Lung (tissue), 12 donors: ENCODE data around the gene CST8. TPM values are rescaled to one million over a fixed set of nuclear protein-coding genes. Genes with fewer than 3 reads are reported as not detected.

ENCODE experiments used
- ATAC-seq: fragments of 200-7000 bp; cut with Tn5 transposase; one replicate; pipeline ENCODE4 v1.9.1; 2020; ENCODE audit warnings: moderate number of reproducible peaks; ENCODE audit not compliant: insufficient read depth, low FRiP score
- DNase-seq, 3 donors: peaks; one replicate each; pipeline ENCODE4 v3.0.0-alpha.2; 2013 to 2017
- H3K27ac ChIP-seq, 2 donors: one replicate each; pipeline ENCODE4 v1.5.1; 2013; ENCODE audit warnings: mild to moderate bottlenecking in 2 of 2, moderate library complexity in 2 of 2, control low read depth in 1 of 2, inconsistent platforms in 1 of 2, low read depth in 1 of 2, low read length in 1 of 2
- H3K27me3 ChIP-seq, 3 donors: one replicate each; pipeline ENCODE4 v1.5.1; 2013; ENCODE audit warnings: low read length in 2 of 3; ENCODE audit not compliant: control insufficient read depth in 3 of 3, insufficient read depth in 3 of 3
- H3K36me3 ChIP-seq, 4 donors: one replicate each; pipeline ENCODE4 v1.5.1; 2013; ENCODE audit warnings: low read length in 4 of 4, mild to moderate bottlenecking in 1 of 4, moderate library complexity in 1 of 4; ENCODE audit not compliant: control insufficient read depth in 4 of 4, insufficient read depth in 4 of 4
- H3K4me1 ChIP-seq, 5 donors: one replicate each; pipeline ENCODE4 v1.5.1; 2013; ENCODE audit warnings: low read length in 5 of 5, mild to moderate bottlenecking in 2 of 5, moderate library complexity in 1 of 5; ENCODE audit not compliant: control insufficient read depth in 5 of 5, insufficient read depth in 5 of 5
- H3K4me3 ChIP-seq: one replicate; pipeline ENCODE4 v1.5.1; 2013; ENCODE audit warnings: mild to moderate bottlenecking, control low read depth, moderate library complexity
- H3K9ac ChIP-seq, 2 donors: one replicate each; pipeline ENCODE4 v1.5.1; 2013; ENCODE audit warnings: low read length in 2 of 2, control low read depth in 1 of 2; ENCODE audit not compliant: insufficient read depth in 1 of 2
- H3K9me3 ChIP-seq, 4 donors: one replicate each; pipeline ENCODE4 v1.5.1; 2013; ENCODE audit warnings: low read length in 3 of 4, mild to moderate bottlenecking in 1 of 4, moderate library complexity in 1 of 4; ENCODE audit not compliant: control insufficient read depth in 4 of 4, insufficient read depth in 3 of 4
- CTCF ChIP-seq: IDR thresholded peaks from 2 replicates; pipeline ENCODE4 v1.5.1; 2012; ENCODE audit warnings: mild to moderate bottlenecking; ENCODE audit errors: control extremely low read depth, extremely low read depth
- WGBS, 2 donors: extraction: QIAGEN DNeasy Blood & Tissue Kit; methylation state at CpG; one replicate each; pipeline ENCODE4 v1.1.7; 2013; 5-methylcytosine and 5-hydroxymethylcytosine counted together
- polyA plus RNA-seq, 2 donors: library from polyadenylated mRNA; stranded (reverse); fragments of 200-250 nt; gene quantifications; one replicate each; pipeline ENCODE4 v1.2.1, GENCODE V29; 2013
- total RNA-seq, 2 donors: library from RNA; depleted of rRNA in 1 of 2; stranded (reverse); fragments of >200 nt in 1 of 2; gene quantifications; one replicate each; pipeline ENCODE4 v1.2.1, GENCODE V29; 2014 to 2021
- donor health status: control.
- donor health status: control.
- donor health status: Bipolar disorder and iron deficiency.
- donor health status: healthy.
- donor health status: DM: yes; HTN: yes; CAD: no.

The CST8 gene
- total and polyA plus RNA-seq, 4 donors: not detected

- peaks cover 0 to 4% (median 0%) of the 10 kb centered on the region in 5 donors for H3K4me1 ChIP-seq
- no peak for DNase-seq
- no peaks in the 10 kb centered on the region for H3K27me3 ChIP-seq
- H3K36me3 ChIP-seq: no peaks in the 10 kb centered on the region
- ATAC-seq: no peak
- no peak overlapping the region for H3K27ac ChIP-seq
- 85 to 90% methylated on average over 14 of the region's 14 CpGs for whole genome bisulfite sequencing, 2 donors
- TF ChIP-seq CTCF: no peak
- no peaks in the 10 kb centered on the region for H3K9me3 ChIP-seq
- no peak overlapping the region for H3K4me3 ChIP-seq
- H3K9ac ChIP-seq: no peak overlapping the region
Measured at GRCh38 chr20:23503649-23504048, 12.7 kb downstream of the CST8 start.

GRCh38 chr20:23507346-23507745, 16.4 kb downstream of the CST8 start:
- no peaks in the 10 kb centered on the region for H3K27me3 ChIP-seq
- no peak overlapping the region for H3K4me3 ChIP-seq
- DNase-seq (no peak), ATAC-seq (no peak)
- H3K36me3 ChIP-seq: no peaks in the 10 kb centered on the region
- no peaks in the 10 kb centered on the region for H3K9me3 ChIP-seq
- H3K4me1 ChIP-seq: no peaks in the 10 kb centered on the region
- no peak overlapping the region for H3K27ac ChIP-seq
- WGBS, 2 donors: 88 to 90% methylated on average over 6 of the region's 6 CpGs
- no peak overlapping the region for H3K9ac ChIP-seq
- TF ChIP-seq CTCF: no peak

GRCh38 chr20:23508449-23509229, 17.7 kb downstream of the CST8 start:
- Histone ChIP-seq H3K9me3 (no peaks in the 10 kb centered on the region), H3K9ac (no peak overlapping the region), H3K4me3 (no peak overlapping the region), H3K27me3 (no peaks in the 10 kb centered on the region), H3K27ac (no peak overlapping the region), H3K36me3 (no peaks in the 10 kb centered on the region), H3K4me1 (no peaks in the 10 kb centered on the region)
- no peak for ATAC-seq
- no peak for TF ChIP-seq CTCF
- no peak for DNase-seq
- WGBS, 2 donors: 66 to 67% methylated on average over 8 of the region's 8 CpGs
